ENCODE measurements around the gene KCNK16. TPM values are rescaled to one million over a fixed set of nuclear protein-coding genes. Genes with fewer than 3 reads are reported as not detected.
A peak's percentile ranks its signal among the peaks of the same experiment; 100 is the strongest.

The KCNK16 gene
- total RNA-seq, 2 donors from 2014 or later: not detected

DNA sequence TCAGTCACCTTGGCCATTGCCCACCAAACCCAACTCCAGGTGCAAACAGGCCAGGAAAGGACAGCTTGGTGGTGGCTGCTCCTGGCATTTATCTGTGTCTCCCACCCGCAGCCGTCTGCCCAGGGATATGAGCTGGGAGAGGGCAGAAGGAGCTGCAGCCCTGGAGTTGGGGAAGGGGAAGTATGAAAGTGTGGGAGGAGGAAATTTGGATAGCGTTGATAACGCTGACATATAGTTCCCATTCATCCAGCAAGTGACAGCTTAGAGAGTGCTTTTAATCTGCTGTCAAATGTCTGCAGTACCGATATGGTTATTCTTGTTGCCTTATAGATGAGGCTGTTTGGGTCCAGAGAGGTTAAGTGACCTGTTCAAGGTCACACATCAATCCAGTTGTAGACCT, 741 bp downstream of the KCNK16 start:
- ATAC-seq (ENCODE audit: insufficient number of reproducible peaks, low FRiP score, low read depth): no peak
- H3K4me3 ChIP-seq: no peak overlapping the region
- H3K27ac ChIP-seq: peak overlapping the region in 1 of 2 donors; percentile 78
- no peaks in the 10 kb centered on the region for H3K27me3 ChIP-seq (replicated peaks; ENCODE audit: insufficient read depth)
- no peaks in the 10 kb centered on the region for H3K36me3 ChIP-seq
- no peaks in the 10 kb centered on the region for H3K9me3 ChIP-seq
- H3K4me1 ChIP-seq (ENCODE audit: control insufficient read depth in 1 of 2, low read depth in 2 of 2): peaks cover 10 to 66% of the 10 kb centered on the region in 2 donors
- DNase-seq (ENCODE audit: low spot score): no peak
- TF ChIP-seq, protein P1, sequence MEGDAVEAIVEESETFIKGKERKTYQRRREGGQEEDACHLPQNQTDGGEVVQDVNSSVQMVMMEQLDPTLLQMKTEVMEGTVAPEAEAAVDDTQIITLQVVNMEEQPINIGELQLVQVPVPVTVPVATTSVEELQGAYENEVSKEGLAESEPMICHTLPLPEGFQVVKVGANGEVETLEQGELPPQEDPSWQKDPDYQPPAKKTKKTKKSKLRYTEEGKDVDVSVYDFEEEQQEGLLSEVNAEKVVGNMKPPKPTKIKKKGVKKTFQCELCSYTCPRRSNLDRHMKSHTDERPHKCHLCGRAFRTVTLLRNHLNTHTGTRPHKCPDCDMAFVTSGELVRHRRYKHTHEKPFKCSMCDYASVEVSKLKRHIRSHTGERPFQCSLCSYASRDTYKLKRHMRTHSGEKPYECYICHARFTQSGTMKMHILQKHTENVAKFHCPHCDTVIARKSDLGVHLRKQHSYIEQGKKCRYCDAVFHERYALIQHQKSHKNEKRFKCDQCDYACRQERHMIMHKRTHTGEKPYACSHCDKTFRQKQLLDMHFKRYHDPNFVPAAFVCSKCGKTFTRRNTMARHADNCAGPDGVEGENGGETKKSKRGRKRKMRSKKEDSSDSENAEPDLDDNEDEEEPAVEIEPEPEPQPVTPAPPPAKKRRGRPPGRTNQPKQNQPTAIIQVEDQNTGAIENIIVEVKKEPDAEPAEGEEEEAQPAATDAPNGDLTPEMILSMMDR (IDR thresholded peaks at IDR 0.05): no peak

- TF ChIP-seq, protein P1 (IDR thresholded peaks at IDR 0.05): no peak
- H3K9me3 ChIP-seq: no peaks in the 10 kb centered on the region
- H3K27me3 ChIP-seq (replicated peaks; ENCODE audit: insufficient read depth): no peaks in the 10 kb centered on the region
- no peak for ATAC-seq (ENCODE audit: insufficient number of reproducible peaks, low FRiP score, low read depth)
- no peaks in the 10 kb centered on the region for H3K36me3 ChIP-seq
- H3K27ac ChIP-seq: peak overlapping the region; percentile 78
- H3K4me1 ChIP-seq (ENCODE audit: control insufficient read depth in 1 of 2, low read depth in 2 of 2): peaks cover 10 to 79% of the 10 kb centered on the region in 2 donors
- H3K4me3 ChIP-seq: peak overlapping the region; percentile 33
- DNase-seq (ENCODE audit: low spot score): no peak
These were observed 2.0 kb downstream of the KCNK16 start for GRCh38 chr6:39320363-39320984.

GRCh38 chr6:39319621-39320362, 2.7 kb downstream of the KCNK16 start:
- DNase-seq (ENCODE audit: low spot score) (no peak), ATAC-seq (ENCODE audit: insufficient number of reproducible peaks, low FRiP score, low read depth) (peak; percentile 30)
- TF ChIP-seq, protein P1 (IDR thresholded peaks at IDR 0.05): peak; percentile 27
- H3K27ac ChIP-seq: peak overlapping the region; percentile 78
- no peaks in the 10 kb centered on the region for H3K27me3 ChIP-seq (replicated peaks; ENCODE audit: insufficient read depth)
- peaks cover 12 to 79% of the 10 kb centered on the region in 2 donors for H3K4me1 ChIP-seq (ENCODE audit: control insufficient read depth in 1 of 2, low read depth in 2 of 2)
- H3K4me3 ChIP-seq: peak overlapping the region; percentile 33
- no peaks in the 10 kb centered on the region for H3K9me3 ChIP-seq
- no peaks in the 10 kb centered on the region for H3K36me3 ChIP-seq

DNA sequence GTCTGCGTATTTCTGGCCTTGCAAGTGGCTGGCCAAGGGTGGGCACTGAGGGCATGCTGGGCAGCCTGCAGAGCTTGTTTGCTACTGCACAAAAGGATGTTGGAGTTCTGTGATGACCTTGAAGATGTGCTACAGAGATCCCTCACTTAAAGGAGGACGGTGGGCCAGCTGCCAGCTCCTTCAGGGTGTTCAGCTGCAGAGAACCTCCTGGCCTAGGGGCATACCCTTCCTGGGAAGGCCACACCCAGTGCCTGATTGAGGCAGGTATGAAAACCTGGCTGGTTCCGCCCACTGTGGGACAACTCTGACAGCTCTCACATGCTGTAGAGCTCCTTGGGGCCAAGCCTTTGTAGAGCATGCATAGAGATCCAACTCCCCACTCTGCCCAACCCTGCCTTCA, 5.2 kb downstream of the KCNK16 start:
- no peaks in the 10 kb centered on the region for H3K9me3 ChIP-seq
- no peaks in the 10 kb centered on the region for H3K27me3 ChIP-seq (replicated peaks; ENCODE audit: insufficient read depth)
- H3K4me3 ChIP-seq: no peak overlapping the region
- ATAC-seq (ENCODE audit: insufficient number of reproducible peaks, low FRiP score, low read depth) (no peak), DNase-seq (ENCODE audit: low spot score) (no peak)
- TF ChIP-seq, protein P1 (IDR thresholded peaks at IDR 0.05): no peak
- peaks cover 20 to 91% of the 10 kb centered on the region in 2 donors for H3K4me1 ChIP-seq (ENCODE audit: control insufficient read depth in 1 of 2, low read depth in 2 of 2)
- H3K27ac ChIP-seq: peak overlapping the region in 1 of 2 donors; percentile 78
- no peaks in the 10 kb centered on the region for H3K36me3 ChIP-seq

DNA sequence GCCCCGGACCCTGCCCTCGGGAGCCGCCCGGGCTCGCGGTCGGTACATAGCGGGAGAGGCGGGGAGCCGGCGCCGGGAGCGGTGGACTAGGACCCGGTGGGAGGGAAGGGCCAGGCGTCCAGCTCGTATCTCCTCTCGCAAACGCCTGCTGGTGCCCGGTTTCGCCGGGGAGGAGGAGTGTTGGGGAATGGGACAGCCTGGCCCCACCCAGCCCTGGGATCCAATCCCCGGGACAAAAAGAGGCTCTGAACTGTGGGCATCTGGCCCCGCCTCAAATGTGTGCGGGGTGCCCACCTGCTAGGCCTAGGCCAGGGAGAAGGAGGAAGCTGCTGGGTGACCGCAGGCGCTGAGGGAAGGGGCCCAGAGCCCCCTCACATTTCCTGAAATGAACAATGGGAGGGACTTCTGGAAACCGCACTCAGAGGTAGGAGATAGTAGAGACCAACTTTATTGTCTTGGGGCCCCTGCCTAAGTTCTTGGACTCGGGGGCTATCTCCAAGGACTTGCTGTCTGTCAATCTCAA, 8.2 kb downstream of the KCNK16 start, which contains the start of gene KCNK17:
TSS of gene KCNK17 (minus strand) at position 147 of the 523 bp plus-strand sequence. CDS start at position 48, 99 bp downstream.
- H3K36me3 ChIP-seq: no peaks in the 10 kb centered on the region
- peak within 1 kb of the TSS; percentile 78 for H3K4me3 ChIP-seq
- H3K27me3 ChIP-seq (replicated peaks; ENCODE audit: insufficient read depth): no peaks in the 10 kb centered on the region
- TF ChIP-seq, protein P1 (IDR thresholded peaks at IDR 0.05): no peak
- H3K9me3 ChIP-seq: no peaks in the 10 kb centered on the region
- peaks cover 15 to 90% of the 10 kb centered on the region in 2 donors for H3K4me1 ChIP-seq (ENCODE audit: control insufficient read depth in 1 of 2, low read depth in 2 of 2)
- ATAC-seq (ENCODE audit: insufficient number of reproducible peaks, low FRiP score, low read depth) (no peak), DNase-seq (ENCODE audit: low spot score) (no peak)
- peak within 1 kb of the TSS; percentile 72 to 81 for H3K27ac ChIP-seq
